ENCODE measurements around the gene UCHL1. TPM values are rescaled to one million over a fixed set of nuclear protein-coding genes. Genes with fewer than 3 reads are reported as not detected.

Gene UCHL1
- total and polyA plus RNA-seq, 2 of the 13 experiments (the other 11 are each of a cell fraction or from before 2014, with no cell fraction given) = not detected

DNA sequence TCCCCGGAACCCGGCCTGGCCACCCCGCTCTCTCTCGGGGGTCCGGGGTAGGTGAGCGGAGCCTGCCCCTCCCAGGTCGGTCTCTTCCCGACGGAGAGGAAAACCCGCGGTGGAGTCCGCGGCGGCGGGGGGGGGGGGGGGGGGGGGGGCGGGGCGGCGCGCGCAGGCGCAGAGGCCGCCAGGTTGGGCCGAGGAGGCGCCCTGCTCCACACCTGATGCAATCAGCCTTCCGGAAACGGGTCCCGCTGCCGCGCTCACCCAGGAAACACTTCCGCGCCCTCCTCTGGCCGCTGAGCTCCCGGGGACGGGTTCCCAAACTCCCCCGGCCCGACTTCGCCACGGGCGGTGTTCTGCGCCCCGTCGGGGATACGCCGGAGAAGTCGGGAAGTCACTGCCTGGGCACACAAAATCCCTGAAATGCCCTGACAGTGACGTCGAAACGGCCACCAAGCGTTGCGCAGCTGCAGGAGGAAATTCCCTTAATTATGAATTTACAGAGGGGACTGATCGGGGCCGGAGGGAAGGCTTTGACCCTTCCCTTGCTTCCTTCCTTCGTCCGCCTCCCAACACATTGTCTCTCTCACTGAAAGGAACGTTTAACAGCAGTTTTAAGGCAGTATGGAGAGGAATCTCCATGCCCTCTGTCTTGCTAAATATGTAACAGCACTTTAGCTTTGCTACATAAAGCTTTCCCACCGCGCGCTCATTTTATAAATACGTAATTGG lies 40.3 kb upstream of the UCHL1 start (continued):
- TF ChIP-seq, protein P1, sequence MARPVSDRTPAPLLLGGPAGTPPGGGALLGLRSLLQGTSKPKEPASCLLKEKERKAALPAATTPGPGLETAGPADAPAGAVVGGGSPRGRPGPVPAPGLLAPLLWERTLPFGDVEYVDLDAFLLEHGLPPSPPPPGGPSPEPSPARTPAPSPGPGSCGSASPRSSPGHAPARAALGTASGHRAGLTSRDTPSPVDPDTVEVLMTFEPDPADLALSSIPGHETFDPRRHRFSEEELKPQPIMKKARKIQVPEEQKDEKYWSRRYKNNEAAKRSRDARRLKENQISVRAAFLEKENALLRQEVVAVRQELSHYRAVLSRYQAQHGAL (CRISPR knock-in tag; IDR thresholded peaks at IDR 0.05; ENCODE audit: not compliant biosample characterization) = peak; percentile 82
- no peak for TF ChIP-seq ZNF18 (CRISPR knock-in tag; IDR thresholded peaks at IDR 0.05; ENCODE audit: insufficient replicate concordance)
- TF ChIP-seq ZNF7 (CRISPR knock-in tag; IDR thresholded peaks at IDR 0.05) = no peak
- no peak; the same call in 1 of the 2 replicates for TF ChIP-seq CREB1 (IDR thresholded peaks at IDR 0.05)
- no peak for TF ChIP-seq CREB1 (CRISPR knock-in tag; IDR thresholded peaks at IDR 0.05)
- TF ChIP-seq MEIS2 (CRISPR knock-in tag; IDR thresholded peaks at IDR 0.05) = no peak; the same call in none of the 2 replicates
- no peak for TF ChIP-seq KAT2B (IDR thresholded peaks at IDR 0.05; ENCODE audit: borderline replicate concordance, low read depth, low read length)
- TF ChIP-seq PHF20 (CRISPR knock-in tag; IDR thresholded peaks at IDR 0.05) = peak; percentile 78
- TF ChIP-seq CSRNP2 (CRISPR knock-in tag; conservative IDR thresholded peaks at IDR 0.05; ENCODE audit: low read depth) = no peak
- 0 out of 2 replicates have a peak, but pooled peaks have one; percentile 46 for TF ChIP-seq ARID3A (IDR thresholded peaks at IDR 0.05; ENCODE audit: low read depth, low read length)
- 0 out of 2 replicates have a peak, but pooled peaks have one; percentile 21 for TF ChIP-seq ZFP1 (CRISPR knock-in tag; IDR thresholded peaks at IDR 0.05)
- no peak for TF ChIP-seq ZFP37 (CRISPR knock-in tag; IDR thresholded peaks at IDR 0.05; ENCODE audit: borderline replicate concordance)
- no peak for TF ChIP-seq NFIC (IDR thresholded peaks at IDR 0.05; ENCODE audit: low read length)
- TF ChIP-seq, protein P2, sequence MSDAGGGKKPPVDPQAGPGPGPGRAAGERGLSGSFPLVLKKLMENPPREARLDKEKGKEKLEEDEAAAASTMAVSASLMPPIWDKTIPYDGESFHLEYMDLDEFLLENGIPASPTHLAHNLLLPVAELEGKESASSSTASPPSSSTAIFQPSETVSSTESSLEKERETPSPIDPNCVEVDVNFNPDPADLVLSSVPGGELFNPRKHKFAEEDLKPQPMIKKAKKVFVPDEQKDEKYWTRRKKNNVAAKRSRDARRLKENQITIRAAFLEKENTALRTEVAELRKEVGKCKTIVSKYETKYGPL (CRISPR knock-in tag; IDR thresholded peaks at IDR 0.05) = no peak
- TF ChIP-seq, protein P3, sequence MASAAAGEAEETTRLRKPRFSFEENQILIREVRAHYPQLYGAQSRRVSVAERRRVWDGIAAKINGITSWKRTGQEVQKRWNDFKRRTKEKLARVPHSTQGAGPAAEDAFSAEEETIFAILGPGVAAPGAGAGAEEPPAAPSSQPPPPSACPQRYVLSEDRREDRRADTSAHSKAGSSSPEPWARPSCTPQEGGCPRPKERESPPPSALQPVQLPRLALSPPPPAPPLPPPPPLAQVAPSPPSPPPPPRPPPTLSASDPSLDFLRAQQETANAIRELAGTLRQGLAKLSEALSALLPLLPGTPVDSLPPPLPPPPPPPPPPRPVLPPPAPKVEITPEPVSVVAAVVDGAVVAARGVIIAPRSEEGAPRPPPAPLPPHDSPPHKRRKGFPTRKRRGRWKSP (CRISPR knock-in tag; IDR thresholded peaks at IDR 0.05) = peak; percentile 62; the same call in 1 of the 2 replicates
- TF ChIP-seq ZSCAN29 (CRISPR knock-in tag; conservative IDR thresholded peaks at IDR 0.05) = 0 out of 2 replicates have a peak, but pooled peaks have one; percentile 62
- no peak for TF ChIP-seq ZBTB42 (CRISPR knock-in tag; IDR thresholded peaks at IDR 0.05)
- no peak for TF ChIP-seq TCF7 (IDR thresholded peaks at IDR 0.05; ENCODE audit: low read depth)
- TF ChIP-seq AHR (CRISPR knock-in tag; IDR thresholded peaks at IDR 0.05) = no peak
- no peak for TF ChIP-seq CHD4 (IDR thresholded peaks at IDR 0.05; ENCODE audit: borderline replicate concordance, low read length)
- TF ChIP-seq ZNF12 (CRISPR knock-in tag; IDR thresholded peaks at IDR 0.05) = no peak
- peak; percentile 79 for TF ChIP-seq ERF (CRISPR knock-in tag; IDR thresholded peaks at IDR 0.05)
- TF ChIP-seq EP300 (IDR thresholded peaks at IDR 0.05; ENCODE audit: low read depth in 2 of 2, low read length in 2 of 2) = peak in 1 of 2 experiments; percentile 41; a peak in 1 of 4 replicates
- no peak for TF ChIP-seq EP300 (CRISPR knock-in tag; IDR thresholded peaks at IDR 0.05; ENCODE audit: borderline replicate concordance)
